HG03045 (cell line): ENCODE measurements around the gene KLHL25.

Experiments used
- ATAC-seq: cut with Tn5 transposase; IDR thresholded peaks from one replicate; pipeline ENCODE4 v1.9.1; 2021; ENCODE audit warnings: mild to moderate bottlenecking, moderate library complexity; ENCODE audit not compliant: unreplicated experiment

The KLHL25 gene

DNA sequence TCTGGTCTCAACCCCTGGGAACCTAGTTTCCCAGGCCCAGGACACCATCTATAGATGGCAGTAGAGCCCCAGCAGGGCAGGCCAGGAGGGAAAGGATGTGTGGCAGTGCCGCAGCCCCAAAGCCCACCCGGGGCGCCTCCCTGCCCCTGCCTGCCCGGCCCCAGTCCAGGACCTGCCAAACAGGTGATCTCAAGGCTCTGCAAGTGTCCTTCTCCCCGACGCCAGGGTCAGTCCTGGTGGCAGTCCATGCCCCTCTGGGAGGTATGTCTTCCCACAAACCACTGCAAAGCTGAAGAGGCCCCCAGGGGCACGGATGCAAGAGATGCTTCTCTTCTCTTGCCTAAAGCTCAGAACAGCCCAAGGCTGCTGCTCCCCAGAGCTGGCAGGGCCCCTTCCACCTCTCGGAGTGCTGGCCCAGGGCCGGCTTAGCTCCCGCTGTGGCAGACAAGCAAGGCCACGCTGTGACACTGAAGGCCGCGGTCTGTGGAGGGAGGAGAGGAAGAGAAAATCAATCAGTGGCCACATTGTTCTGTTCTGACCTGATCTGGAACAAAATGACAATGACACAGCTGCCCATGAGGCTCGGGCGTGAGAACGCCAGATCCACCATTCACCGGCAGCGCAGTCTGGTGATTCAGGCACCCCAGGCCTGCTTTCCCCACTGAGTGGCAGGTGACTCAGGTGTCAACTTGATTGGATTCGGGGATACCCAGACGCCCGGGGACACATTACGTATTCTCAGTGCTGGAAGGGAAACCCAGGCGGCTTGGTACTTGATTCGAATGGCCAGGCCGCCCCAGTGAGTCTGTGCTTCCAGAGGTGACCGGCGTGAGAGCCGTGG is 34.0 kb downstream of the KLHL25 start:
- no peak for ATAC-seq

DNA sequence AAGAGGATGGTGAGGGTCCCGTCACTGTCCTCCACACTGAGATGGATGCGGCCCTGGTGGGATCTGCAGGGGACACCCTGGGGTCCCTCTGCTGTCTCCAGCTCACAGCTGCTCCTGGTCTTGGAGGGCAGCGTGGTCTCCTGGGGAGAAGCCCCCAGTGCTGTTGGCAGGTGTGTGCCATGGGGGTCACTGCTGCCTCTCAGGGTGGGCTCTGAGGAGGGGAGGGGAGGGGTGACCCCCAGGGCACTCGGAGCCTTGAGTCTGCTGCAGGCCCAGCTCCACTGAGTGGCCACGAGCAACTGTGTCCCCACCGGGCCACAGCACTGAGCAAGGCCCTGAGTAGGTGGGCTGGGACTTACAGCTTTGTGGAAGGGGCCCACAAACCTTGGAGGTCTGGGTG is 34.7 kb downstream of the KLHL25 start:
- no peak for ATAC-seq

DNA sequence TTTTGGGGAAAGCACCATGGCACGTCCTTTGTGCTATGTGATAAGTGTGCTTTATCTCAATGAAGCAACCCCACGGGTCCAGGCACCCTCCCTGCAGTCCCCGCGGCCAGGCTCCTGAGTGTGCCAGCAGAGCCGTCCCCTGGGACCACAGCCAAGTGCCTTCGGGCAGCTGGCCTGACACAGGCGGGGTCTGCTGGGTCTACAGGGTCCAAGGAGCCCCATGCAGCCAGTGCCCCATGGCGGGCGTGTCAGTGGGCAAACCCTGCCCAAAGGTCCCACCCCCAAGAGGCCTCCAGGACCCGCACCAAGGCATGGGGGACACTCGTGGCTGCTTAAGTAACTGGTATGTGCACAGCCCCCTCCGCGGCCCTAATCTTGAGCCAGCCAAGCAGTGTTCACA is 35.3 kb downstream of the KLHL25 start:
- no peak for ATAC-seq

DNA sequence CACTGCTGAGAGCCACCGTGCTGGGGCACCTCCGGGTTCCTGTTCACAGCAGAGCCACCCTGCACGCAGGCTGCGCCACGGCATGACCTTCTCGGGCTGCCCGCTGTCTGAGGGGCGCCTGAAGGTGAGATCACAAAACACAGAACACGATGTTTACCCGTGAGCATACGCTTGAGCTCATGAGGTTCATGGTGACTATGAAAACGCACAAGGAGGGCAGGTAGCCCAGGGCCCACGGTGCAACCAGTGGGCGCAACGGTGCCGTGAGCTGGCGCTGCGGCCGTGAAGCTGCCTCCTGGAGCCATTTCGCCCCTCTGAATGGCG is 36.1 kb downstream of the KLHL25 start:
- no peak for ATAC-seq

DNA sequence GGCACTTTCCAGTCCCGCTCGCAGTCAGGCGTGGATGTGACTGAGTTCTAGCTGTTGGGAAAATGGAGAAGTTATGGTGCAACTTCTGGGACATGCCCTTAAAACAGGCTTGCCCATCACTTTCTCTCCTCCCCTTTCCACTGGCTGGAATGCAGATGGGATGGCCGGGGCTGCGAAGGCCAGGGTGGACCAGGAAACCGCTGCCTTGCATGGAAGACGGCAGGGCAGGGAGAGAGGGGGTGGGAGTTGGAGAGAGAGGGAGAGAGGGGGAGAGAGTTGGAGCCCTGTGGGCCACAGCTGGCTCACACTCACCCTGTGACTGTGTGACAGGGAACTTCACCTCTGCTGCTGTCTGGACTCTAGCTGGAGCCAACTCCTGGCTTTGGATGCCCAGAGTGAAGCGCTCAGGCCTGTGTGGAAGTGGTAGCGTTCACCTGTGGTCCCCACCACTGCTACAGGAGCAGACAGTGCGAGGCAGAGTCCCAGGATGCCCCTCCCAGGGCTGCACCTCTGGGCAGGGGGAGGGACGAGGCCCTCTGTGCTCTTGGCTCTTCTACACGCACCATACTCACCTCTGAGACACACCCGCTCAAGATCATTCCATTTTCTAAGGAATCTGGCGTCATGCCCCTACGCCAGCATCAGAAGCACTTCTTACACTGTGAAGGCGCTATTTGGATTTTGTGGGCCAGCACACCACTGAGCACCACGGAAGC is 36.6 kb downstream of the KLHL25 start:
- ATAC-seq: no peak

DNA sequence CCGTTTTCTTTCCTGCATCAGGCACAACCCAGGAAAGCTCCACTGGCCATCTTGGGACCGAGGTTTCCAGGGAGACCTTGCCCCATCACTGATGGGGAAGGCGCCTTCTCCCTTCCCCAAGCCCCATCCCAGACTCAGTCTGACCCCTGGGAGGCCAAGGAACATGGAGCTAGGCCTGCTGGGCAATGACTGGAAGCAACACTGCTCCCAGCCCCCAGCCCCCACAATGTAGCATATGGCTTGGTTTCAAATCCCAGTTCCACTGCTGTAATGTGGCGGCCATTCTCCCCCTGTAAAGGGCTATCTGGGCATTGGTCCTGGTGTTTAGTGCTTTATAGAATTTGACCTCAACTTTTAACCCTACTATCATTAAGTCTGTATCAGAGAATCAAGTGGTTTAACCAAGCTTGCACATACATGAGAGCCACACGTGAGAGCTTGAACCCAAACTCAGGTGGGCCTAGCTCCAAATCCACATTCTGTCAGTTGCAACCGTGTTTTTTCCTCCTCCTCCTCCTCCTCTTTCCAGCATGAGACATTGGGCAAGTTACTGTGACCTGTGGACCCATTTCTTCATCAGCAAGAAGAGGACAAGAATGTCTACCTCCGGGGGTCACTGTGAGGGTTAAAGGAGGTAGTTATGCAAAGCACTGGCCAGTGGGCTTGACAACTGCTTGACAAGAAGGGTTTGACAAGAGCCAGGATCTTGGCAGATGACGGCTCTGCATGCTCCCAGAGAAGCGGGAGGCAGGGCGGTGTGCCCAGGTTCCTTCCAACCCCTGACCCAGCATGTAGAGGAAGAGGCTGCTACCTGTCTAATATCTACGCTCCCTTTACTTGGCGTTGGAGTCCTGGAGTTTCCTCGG is 37.4 kb downstream of the KLHL25 start:
- no peak for ATAC-seq

DNA sequence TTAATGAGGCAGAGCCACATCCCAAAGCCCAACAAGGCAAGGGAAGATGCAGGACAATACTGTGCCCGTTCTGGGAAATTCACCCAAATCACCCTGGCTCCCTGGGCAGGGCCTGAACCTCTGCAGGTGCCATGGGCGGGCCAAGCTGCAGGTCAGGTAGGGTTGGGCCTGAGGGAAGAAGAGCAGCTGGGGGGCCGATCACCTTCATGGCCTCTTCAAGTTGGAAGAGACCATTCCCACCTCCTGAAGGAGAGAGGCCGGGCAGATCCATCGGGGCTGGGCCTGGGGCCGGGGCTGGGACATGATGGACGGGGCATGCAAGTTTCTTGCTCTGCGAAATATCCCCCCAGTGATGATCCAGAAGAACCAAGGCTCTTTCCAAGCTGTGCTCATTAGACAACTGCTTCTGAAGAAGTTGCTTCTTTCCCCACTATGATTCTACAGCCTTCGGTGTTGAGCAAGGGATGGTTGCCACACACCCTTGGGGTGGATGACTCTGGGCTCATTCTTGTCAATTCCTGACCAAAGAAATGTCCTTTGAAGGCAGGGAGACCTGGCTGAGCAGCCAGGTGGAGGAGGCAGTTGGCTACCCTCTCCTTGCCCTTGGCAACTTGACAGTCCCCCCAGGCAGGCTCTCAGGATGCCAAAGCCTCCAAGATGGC is 38.2 kb downstream of the KLHL25 start:
- ATAC-seq: no peak

DNA sequence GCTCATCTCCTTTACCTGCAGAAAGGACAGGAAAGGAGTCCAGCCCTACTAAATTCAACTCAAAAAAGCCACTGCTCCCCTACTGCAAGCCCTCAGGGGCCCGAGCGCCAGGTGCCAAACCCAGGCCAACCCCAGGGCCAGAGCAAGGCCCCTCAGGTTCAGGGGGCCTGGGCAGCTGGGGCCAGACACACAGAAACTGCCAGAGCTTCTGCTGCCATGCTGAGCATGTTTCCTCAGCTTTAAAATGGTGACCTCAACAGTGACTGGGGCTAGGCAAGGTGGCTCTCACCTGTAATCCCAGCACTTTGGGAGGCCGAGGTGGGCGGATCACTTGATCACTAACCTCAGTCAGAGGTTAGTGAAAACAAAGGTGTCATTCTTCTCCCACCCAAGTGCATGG is 38.8 kb downstream of the KLHL25 start:
- ATAC-seq: no peak

DNA sequence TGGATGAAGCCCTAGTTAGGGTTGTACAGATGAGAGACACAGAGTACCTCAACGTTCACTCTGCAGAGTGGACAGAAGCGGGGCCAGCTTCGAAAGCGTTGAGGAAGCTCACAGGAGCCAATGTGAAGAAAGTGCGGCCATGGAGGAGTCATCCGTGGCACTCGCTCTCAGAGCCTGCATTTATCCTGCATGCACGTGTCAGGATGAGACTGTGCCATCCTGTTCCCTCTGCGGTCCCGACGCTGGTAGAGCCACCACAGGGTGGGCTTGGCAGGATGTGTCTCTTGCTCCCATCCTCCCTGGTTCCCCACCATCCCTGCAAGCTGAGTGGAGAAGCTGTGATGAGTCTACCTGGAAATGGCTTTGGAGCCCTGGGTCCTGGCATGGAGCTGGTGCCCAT is 39.3 kb downstream of the KLHL25 start:
- ATAC-seq: no peak

DNA sequence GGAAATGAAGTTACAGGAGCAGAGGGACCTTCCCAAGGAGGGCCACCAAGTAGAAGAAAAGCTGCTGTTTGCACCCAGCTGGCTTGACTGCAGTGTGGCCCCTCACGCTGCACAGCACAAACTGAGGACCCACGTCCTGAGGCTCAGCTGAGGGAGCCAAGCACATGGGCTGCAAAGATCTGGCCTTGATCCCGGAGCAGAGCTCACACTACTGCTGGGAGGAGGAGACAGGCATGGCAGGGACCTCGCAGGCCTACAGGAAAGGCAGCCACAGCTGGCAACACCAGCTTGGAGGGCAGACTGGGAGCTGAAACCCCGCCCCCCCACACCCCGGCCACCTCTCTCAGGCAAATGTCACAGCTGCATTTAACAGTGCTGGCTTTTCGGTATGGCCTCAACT is 39.7 kb downstream of the KLHL25 start:
- ATAC-seq: no peak

DNA sequence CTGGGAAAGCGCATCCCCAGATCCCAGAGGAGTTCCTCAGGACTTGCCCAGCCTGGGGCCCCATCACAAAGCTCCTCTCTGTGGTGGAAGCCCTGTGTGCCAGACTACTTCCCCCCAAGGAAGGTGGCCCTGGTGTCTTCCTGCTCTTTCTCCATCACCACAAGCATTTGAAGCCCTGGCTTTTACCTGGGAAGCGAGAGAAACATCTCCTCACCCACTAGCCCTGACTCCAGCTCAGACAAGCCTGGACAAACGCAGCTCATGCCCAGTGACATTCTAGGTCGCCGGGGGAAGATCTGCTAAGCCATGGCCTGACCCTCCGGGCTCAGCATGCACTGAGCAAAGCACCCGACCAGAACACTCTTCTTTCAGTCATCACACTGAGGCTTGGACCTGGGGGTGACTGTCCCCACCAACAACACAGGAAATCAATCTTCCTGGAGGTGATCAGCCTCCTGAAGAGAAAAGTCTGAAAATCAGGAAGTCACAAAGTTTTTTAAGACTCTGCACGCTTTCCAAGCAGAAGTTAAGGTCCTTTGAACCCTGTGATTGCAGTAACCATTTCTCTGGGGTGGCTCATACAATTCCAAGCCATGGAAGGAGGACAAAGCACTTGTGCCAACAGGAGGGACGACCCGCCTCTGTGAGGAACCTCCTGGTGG is 40.8 kb downstream of the KLHL25 start:
- no peak for ATAC-seq

DNA sequence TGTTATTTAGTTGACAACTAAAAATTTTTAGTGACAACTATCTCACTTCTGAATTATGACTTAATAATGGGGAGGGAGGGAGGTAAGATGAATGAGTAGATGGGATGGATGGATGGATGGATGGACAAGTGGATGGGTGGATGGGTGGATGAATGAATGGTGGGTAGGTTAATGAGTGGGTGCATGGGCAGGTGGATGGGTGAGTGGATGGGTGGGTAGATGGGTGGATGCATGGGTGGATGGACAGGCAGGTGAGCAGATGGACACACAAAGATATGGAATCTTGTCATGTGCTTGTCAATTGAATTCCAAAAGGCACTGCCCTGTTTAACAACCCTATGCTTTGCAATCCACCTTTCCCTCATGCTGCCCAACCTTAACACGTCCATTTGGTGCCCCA is 41.5 kb downstream of the KLHL25 start:
- ATAC-seq: no peak

DNA sequence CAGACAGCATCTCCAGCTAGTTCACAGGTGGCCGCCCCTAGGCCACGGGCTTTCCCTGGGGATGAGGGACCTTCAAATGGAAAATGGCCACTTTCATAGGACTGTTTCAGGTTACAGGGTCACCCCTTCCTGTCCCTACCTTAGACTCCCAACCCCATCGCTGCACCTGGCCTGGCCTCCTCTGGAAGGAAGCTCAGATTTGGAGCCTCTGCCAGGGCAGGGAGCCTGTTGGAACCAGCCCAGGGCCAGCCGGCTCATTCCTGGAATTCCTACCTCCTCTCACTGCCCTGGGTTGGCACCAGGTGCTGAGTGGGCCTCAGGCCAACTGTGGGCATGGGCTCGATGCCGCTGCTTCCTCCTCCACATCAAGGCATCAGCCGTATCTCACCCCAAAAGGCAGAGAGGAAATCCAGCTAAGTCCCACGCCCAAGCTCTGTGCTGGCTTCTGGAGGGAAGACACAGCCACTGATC is 42.2 kb downstream of the KLHL25 start:
- ATAC-seq: no peak

DNA sequence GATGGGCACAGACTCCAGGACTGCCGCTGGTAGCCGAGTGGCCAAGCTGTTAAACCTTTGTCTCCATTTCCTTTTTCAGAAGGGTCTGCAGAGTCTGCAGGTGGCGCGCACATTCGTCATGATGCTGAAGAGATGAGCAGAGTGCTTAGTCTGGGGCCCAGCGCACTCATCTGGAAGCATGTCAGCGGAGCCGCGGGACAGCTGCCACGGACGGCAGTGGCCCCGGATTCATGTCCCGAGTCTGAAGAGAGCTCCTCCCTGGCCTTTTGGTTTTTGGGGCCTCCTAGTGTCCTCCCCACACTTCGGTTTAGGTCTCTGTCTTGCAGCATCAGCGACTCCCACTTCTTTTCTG is 42.6 kb downstream of the KLHL25 start:
- ATAC-seq: no peak

DNA sequence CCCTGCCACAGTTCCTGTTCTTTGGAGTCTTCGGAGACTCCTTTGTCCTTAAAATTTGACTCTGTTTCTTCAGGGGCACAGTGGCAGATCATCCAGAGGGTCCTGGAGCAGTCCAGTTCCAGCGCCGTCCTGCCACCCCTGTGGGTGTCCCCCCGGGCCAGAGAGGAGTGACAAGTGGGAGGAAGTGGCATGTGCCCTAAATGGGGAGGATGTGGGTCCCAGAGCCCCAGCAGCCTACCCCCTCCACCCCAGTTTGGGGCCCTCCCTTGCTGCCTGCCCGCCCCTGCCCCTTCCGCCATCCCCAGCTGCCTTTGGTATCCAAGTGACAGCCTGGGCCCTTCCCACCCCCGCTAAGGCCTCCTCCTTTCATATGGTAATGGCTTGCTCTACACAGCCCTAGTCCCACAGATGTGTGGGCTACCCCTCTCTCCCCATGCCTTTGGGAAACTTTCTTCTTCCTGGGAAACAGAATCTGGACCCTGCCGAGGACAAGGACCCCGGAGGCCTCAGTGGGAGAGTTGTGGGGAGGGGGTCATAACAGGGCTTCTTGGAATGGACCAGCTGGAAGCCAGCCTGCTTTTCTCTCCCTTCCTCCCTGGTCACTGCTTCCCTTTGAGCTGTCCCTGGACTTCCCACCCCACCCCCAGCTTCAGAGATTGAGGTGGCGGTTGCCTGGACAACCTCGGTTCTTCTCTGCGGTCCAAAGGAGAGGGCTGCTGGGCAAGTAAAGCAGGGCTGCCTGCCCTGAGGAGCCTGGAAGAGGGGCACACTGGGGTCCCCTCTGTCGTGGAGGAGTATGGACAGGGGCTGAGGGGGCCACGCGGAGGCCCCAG is 43.2 kb downstream of the KLHL25 start:
- no peak for ATAC-seq

DNA sequence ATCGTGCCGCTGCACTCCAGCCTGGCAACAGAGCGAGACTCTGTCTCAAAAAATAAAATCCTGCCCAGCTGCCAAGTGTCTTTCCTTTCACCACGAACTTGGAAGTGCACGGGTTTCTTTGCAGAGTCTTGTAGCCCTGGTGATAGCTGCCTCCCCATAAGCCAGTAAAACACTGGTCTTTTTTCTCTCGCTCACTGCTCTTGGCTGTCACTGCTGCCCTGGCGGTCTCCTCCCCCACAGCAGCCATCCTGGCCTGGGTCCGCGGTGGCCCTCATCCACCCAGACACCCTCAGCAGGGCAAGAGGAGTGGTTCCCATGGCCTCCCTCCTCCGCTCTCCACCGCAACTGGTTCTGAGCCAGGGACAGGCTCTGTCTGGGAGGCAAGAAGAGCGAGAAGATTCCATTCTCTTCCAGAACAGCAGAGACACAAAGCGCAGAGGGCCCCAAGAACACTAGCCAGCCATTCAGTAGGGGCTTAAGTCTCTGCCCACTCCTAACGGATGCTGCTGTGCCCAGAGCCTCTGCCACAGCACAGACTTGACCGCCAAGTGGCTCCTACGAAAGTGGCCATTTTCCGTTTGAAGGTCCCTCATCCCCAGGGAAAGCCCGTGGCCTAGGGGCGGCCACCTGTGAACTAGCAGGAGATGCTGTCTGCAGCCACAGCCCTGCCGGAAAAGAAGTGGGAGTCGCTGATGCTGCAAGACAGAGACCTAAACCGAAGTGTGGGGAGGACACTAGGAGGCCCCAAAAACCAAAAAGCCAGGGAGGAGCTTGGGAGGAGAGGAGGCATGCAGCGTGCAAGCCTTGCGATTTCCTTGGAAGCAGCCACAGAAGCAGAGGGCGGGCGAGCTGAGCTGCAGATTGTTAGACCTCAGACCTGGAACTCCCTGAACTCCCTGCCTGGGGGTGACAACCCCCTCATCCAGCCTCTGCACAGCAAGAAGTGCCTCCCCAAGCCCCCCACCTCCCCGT is 44.1 kb downstream of the KLHL25 start:
- ATAC-seq: no peak

DNA sequence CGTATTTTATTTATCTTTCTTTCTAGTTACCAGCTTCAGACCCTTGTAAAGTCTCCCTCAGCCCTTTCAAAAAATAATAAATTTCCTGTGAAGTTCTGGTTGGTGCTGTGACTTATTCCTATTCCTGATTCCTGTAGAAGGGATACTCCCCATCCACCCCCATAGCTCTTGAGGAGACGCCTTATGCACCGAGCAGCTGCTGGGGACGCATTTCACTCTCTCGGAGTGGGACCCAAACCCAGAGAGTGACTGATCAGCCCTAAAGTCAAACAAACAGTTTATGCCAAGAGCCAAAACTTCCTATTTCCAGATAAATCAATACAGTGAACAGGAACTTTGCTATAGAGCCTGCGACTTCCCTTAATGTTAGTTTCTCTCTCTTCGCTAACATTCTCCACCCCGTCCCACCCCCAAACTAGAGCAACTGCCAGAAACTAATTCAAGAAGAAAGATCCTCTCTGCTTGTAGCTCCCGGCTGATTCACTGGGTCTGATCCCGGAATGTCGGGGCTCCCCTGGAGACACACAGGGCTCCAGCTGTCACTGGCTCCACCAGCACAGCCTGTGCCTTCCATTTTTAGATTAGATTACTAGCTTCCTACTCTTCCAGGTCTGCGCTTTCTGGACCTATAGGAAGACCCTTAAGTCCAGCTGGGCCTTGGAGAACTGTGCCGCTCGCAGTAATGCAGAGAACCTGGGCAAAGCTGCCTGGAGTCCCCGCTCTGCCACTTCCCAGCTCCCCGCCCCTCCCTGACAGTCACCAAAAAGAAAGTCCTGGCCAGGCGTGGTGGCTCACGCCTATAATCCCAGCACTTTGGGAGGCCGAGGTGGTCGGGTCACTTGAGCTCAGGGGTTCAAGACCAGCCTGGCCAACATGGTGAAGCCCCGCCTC is 45.2 kb downstream of the KLHL25 start:
- no peak for ATAC-seq

DNA sequence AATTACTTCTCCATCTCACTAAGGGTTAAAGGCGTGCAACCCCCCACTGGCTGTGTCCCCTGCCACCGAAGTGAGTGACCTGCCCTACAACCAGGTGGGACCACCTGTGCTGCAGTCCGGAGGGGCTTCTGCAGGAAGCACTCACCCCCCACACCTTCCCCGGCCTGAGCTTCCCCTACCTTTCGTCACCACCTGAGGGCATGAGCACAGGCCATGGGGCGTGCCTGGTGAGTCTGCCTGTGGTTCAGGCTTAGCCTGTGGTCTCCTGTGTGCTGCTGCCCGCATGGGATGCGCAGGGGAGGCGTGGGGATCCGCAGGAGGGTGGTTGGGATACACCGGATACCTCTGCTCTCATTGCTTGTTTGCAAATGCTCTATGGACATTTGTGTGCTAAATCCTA is 46.0 kb downstream of the KLHL25 start:
- ATAC-seq: no peak
